Small intestine (tissue), 7 donors: ENCODE measurements around the gene XPR1. TPM values are rescaled to one million over a fixed set of nuclear protein-coding genes. Genes with fewer than 3 reads are reported as not detected.

Experiments
- DNase-seq, 2 donors: peaks; one replicate each; pipeline versions ENCODE4 v3.0.0 to v3.0.0-alpha.2; 2013
- FAIRE-seq: peaks from 2 replicates; lab custom pipeline; 2012; peaks lifted over from hg19 to GRCh38; lab: Jason Lieb, UNC
- H3K27ac ChIP-seq, 3 donors: one replicate each; pipeline ENCODE4 v1.5.1; 2013; ENCODE audit warnings: low read length in 2 of 3, mild to moderate bottlenecking in 2 of 3, control low read depth in 1 of 3, inconsistent platforms in 1 of 3, low read depth in 1 of 3, moderate library complexity in 1 of 3
- H3K27me3 ChIP-seq, 3 donors: one replicate each; pipeline ENCODE4 v1.6.1; 2013; ENCODE audit warnings: low read length in 3 of 3, inconsistent platforms in 1 of 3; ENCODE audit not compliant: control insufficient read depth in 3 of 3, insufficient read depth in 3 of 3
- H3K36me3 ChIP-seq, 3 donors: one replicate each; pipeline ENCODE4 v1.6.1; 2013; ENCODE audit warnings: low read length in 3 of 3, inconsistent platforms in 1 of 3, low read depth in 1 of 3, mild to moderate bottlenecking in 1 of 3, moderate library complexity in 1 of 3; ENCODE audit not compliant: control insufficient read depth in 3 of 3, insufficient read depth in 2 of 3
- H3K4me1 ChIP-seq, 3 donors: one replicate each; pipeline ENCODE4 v1.6.1; 2013; ENCODE audit warnings: low read length in 2 of 3, inconsistent platforms in 1 of 3, low read depth in 1 of 3, mild to moderate bottlenecking in 1 of 3, moderate library complexity in 1 of 3; ENCODE audit not compliant: control insufficient read depth in 3 of 3, insufficient read depth in 2 of 3
- H3K4me3 ChIP-seq, 3 donors: one replicate each; pipeline ENCODE4 v1.5.1; 2013; ENCODE audit warnings: low read length in 3 of 3, control low read depth in 1 of 3, inconsistent platforms in 1 of 3, low read depth in 1 of 3, mild to moderate bottlenecking in 1 of 3, moderate library complexity in 1 of 3
- H3K9me3 ChIP-seq, 2 donors: one replicate each; pipeline ENCODE4 v1.6.1; 2013; ENCODE audit warnings: low read depth in 1 of 2, low read length in 1 of 2; ENCODE audit not compliant: control insufficient read depth in 2 of 2, insufficient read depth in 1 of 2
- WGBS, 3 donors: extraction: QIAGEN DNeasy Blood & Tissue Kit; methylation state at CpG; one replicate each; pipeline ENCODE4 v1.1.7; 2013; 5-methylcytosine and 5-hydroxymethylcytosine counted together
- polyA plus RNA-seq, 4 donors: library from polyadenylated mRNA; stranded (reverse) in 3 of 4; unstranded in 1 of 4; fragments of 200-250 nt in 3 of 4; fragments of 120-200 nt in 1 of 4; gene quantifications; one replicate each; pipeline versions ENCODE4 v1.2.1 to v1.2.3, GENCODE V29; 2013
- donor health status: healthy with polysubstance abuse.
- donor health status: control.
- donor health status: control.
- donor health status: Bipolar disorder and iron deficiency.
- donor health status: healthy.

XPR1 gene
- polyA plus RNA-seq, 4 donors, result 5.1 to 27.3 (median 8.5) TPM

- WGBS, 3 donors, result 69 to 74% (median 72%) methylated on average over 7 of the region's 7 CpGs
- Histone ChIP-seq H3K9me3 (no peaks in the 10 kb centered on the region), H3K27ac (no peak overlapping the region), H3K4me3 (no peak overlapping the region), H3K4me1 (peaks cover 0 to 3% (median 0%) of the 10 kb centered on the region in 3 donors), H3K36me3 (no peaks in the 10 kb centered on the region), H3K27me3 (no peaks in the 10 kb centered on the region)
- FAIRE-seq, result no peak
- DNase-seq, result peak; percentile 26 to 27
Observed at GRCh38 chr1:180609643-180610555, 21.9 kb upstream of the XPR1 start.

DNA sequence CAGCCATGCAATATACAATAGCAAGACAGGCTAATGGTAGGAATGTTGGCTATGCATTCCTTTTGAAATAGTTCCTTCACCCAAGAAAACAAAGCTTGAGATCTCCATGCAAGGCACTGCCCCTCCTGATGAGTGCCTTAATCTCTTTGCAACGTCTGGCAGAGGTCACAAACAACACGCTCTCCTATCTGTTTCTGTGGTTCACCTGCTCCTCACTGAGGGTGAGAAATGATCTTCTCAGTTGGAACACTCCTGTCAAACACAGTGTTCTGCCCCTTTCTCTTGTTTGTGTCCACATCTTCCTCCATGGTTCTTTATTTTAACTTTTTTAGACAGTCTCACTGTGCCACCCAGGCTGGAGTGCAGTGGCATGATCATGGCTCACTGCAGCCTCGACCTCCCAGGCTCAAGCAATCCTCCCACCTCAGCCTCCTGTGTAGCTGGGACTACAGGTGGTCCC is 21.2 kb upstream of the XPR1 start:
- Histone ChIP-seq H3K27ac (no peak overlapping the region), H3K4me1 (peaks cover 0 to 3% (median 0%) of the 10 kb centered on the region in 3 donors), H3K9me3 (no peaks in the 10 kb centered on the region), H3K4me3 (no peak overlapping the region), H3K36me3 (no peaks in the 10 kb centered on the region), H3K27me3 (no peaks in the 10 kb centered on the region)
- FAIRE-seq (no peak), DNase-seq (no peak)
- WGBS, 3 donors, result 67 to 80% (median 75%) methylated on average over 3 of the region's 3 CpGs

DNA sequence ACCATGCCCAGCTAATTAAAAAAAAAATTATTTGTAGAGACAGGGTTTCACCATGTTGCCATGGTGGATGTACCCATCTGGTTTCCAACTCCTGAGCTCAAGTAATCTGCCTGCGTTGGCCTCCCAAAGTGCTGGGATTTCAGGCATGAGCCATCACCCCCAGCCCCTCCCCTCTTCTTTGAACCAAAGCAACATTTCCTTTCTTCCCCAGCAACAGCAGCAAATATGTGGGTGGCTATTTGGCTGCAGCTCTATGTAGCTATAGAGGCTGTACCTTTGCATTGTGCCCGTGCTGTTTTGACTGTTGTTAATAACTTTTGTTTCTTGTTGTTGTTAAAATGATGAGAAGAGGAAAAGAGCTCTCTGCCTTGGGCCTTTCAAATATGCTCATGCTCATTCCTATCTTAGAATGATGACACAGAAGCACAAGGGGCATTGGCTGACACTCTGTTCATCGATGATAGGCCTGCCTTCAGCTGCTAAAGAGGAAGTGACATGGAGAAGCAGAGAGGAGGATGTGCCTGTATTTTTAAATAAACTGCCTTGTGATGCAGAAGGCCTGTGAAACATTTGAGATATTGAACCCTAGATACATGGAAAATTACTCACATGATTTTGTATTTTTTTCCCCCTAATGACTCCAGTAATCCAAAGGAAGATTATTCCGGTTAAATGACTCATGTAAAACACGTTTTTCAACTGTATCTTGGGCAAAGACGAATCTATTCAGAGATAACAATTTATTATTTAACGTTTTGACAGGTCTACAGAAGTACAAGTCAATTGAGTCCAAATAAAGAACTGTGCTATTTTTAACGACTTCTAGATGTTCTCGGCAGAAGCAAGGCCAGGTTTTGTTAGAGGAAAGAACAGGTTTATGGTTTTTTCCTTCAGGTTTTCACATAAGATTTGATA is 20.5 kb upstream of the XPR1 start:
- H3K36me3 ChIP-seq, result no peaks in the 10 kb centered on the region
- no peaks in the 10 kb centered on the region for H3K27me3 ChIP-seq
- peaks cover 0 to 3% (median 0%) of the 10 kb centered on the region in 3 donors for H3K4me1 ChIP-seq
- WGBS, 3 donors, result 42 to 55% (median 53%) methylated on average over 9 of the region's 9 CpGs
- H3K27ac ChIP-seq, result no peak overlapping the region
- no peak for FAIRE-seq
- no peak overlapping the region for H3K4me3 ChIP-seq
- DNase-seq, result peak in 1 of 2 donors; percentile 32
- no peaks in the 10 kb centered on the region for H3K9me3 ChIP-seq

DNA sequence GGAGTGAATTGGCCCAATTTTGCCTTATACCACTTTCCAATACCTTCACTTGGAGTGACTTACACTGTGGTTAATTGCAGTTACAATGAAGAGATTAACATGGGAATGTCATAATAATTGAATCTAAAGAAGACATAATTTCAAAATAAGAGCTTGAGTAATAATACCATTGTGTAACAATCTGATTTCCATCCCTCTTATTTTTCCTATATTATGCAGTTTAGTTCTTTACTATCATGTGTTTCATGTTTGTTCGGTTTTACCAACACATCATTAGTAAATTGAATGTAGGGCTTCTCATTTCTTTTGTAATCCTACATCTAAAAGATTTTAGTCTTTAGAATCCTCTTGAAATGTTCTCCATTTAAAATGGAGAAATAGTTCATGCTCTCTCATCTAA is 19.2 kb upstream of the XPR1 start:
- peaks cover 0 to 3% (median 2%) of the 10 kb centered on the region in 3 donors for H3K4me1 ChIP-seq
- no peak overlapping the region for H3K27ac ChIP-seq
- no peak for FAIRE-seq
- no peaks in the 10 kb centered on the region for H3K27me3 ChIP-seq
- no peak overlapping the region for H3K4me3 ChIP-seq
- WGBS, 3 donors, result 95 to 100% (median 97%) methylated on average over 1 of the region's 1 CpG
- DNase-seq, result no peak
- no peaks in the 10 kb centered on the region for H3K9me3 ChIP-seq
- no peaks in the 10 kb centered on the region for H3K36me3 ChIP-seq

- 51 to 65% (median 58%) methylated on average over 5 of the region's 5 CpGs for WGBS, 3 donors
- no peak overlapping the region for H3K27ac ChIP-seq
- H3K36me3 ChIP-seq, result no peaks in the 10 kb centered on the region
- H3K4me1 ChIP-seq, result peaks cover 0 to 3% (median 2%) of the 10 kb centered on the region in 3 donors
- DNase-seq (no peak), FAIRE-seq (no peak)
- no peaks in the 10 kb centered on the region for H3K27me3 ChIP-seq
- no peak overlapping the region for H3K4me3 ChIP-seq
- no peaks in the 10 kb centered on the region for H3K9me3 ChIP-seq
Observed at GRCh38 chr1:180614730-180615129, 17.1 kb upstream of the XPR1 start.

DNA sequence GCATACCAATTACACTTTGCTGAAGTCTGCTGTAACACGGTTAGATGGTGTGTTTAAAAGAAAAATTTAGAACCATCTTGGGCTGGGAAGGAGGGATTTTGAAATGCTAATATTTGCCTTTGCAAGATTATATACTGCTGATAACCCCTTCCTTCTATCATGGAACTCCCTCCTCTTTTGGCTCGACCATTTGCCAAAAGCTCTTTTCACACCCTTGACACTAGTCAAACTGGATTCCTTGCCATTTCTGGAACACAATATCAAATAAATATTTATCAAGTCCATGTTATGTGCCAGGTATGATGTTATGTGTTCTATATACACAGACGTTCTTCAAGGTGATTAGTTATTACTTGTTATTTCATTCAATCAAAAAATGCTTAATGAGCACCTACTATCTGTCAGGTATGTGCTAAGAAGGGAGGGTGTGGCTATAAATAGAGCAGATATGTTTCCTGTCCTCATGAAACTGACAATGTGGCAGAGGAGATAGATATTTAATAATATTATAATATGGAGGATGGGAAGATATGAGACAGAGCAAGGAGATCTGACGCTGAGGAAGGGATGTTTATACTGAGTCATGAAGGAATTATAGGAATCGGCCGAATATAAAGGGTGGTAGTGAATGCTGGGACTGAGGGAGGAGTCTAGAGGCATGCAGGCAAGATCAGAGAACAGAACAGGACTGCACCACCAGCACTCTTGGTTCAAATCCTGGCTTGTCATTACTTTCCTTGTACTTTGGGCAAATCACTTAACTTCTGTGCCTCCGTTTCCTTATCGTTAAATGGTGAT is 16.1 kb upstream of the XPR1 start:
- H3K36me3 ChIP-seq, result no peaks in the 10 kb centered on the region
- FAIRE-seq (no peak), DNase-seq (no peak)
- no peak overlapping the region for H3K27ac ChIP-seq
- WGBS, 3 donors, result 49 to 71% (median 55%) methylated on average over 8 of the region's 8 CpGs
- H3K9me3 ChIP-seq, result no peaks in the 10 kb centered on the region
- peaks cover 0 to 3% (median 2%) of the 10 kb centered on the region in 3 donors for H3K4me1 ChIP-seq
- no peak overlapping the region for H3K4me3 ChIP-seq
- H3K27me3 ChIP-seq, result no peaks in the 10 kb centered on the region

GRCh38 chr1:180616439-180616838 is 15.4 kb upstream of the XPR1 start:
- FAIRE-seq, result no peak
- H3K27me3 ChIP-seq, result no peaks in the 10 kb centered on the region
- H3K4me1 ChIP-seq, result peaks cover 0 to 3% (median 2%) of the 10 kb centered on the region in 3 donors
- no peaks in the 10 kb centered on the region for H3K36me3 ChIP-seq
- no peaks in the 10 kb centered on the region for H3K9me3 ChIP-seq
- no peak for DNase-seq
- no peak overlapping the region for H3K27ac ChIP-seq
- H3K4me3 ChIP-seq, result no peak overlapping the region
- 82 to 91% (median 89%) methylated on average over 6 of the region's 6 CpGs for WGBS, 3 donors
